Measurements from ENCODE around the gene MYOCOS. TPM values are rescaled to one million over a fixed set of nuclear protein-coding genes. Genes with fewer than 3 reads are reported as not detected.
"Not testable (repeated sequence)": the region's sequence is repeated elsewhere in the genome, so short reads cannot be mapped to it uniquely, and the experiment has no call there.

Gene MYOCOS
- total and polyA plus RNA-seq, 2 donors (not counting 3 experiments of a cell fraction or from before 2014, with no cell fraction given) = not detected

- Histone ChIP-seq H4K20me1 (replicated peaks; ENCODE audit: control insufficient read depth, extremely low read depth, insufficient read depth, low read length) (no peaks in the 10 kb centered on the region), H3K4me3 (replicated peaks in 1 of 3; ENCODE audit: insufficient read depth in 1 of 3, low read depth in 1 of 3, low read length in 3 of 3) (no peak overlapping the region), H2AFZ (ENCODE audit: low read depth, low read length) (no peak overlapping the region), H3K9ac (replicated peaks; ENCODE audit: extremely low read depth, insufficient read depth, low read length) (no peak overlapping the region), H3K9me3 (replicated peaks; ENCODE audit: control insufficient read depth, insufficient read depth, low read length) (no peaks in the 10 kb centered on the region), H3K36me3 (ENCODE audit: control insufficient read depth in 2 of 2, extremely low read depth in 1 of 2, insufficient read depth in 2 of 2, low read length in 2 of 2) (no peaks in the 10 kb centered on the region), H3K27me3 (ENCODE audit: control insufficient read depth in 2 of 2, insufficient read depth in 2 of 2, low read length in 2 of 2) (no peaks in the 10 kb centered on the region), H3K79me2 (ENCODE audit: control insufficient read depth, insufficient read depth, low read length) (no peaks in the 10 kb centered on the region), H3K27ac (ENCODE audit: insufficient read depth, low read depth, low read length) (no peak overlapping the region), H3K4me2 (ENCODE audit: insufficient read depth, low read length) (no peak overlapping the region), H3K9me1 (replicated peaks; ENCODE audit: control insufficient read depth, extremely low read depth, insufficient read depth, low read length) (no peaks in the 10 kb centered on the region), H3K4me1 (ENCODE audit: control insufficient read depth, extremely low read depth, insufficient read depth, low read length) (no peaks in the 10 kb centered on the region)
- dilution Hi-C loops (cut with MboI; ENCODE audit: extremely low pct_ligation_motif_present, low sequenced_read_pairs) (no loop called here), intact Hi-C loops (cut with micrococcal nuclease) (no loop called here)
- CTCF ChIA-PET = interaction anchor here (0.7 kb wide), 1 partner anchor 49 kb away, joined by 3 read pairs; no protein-coding TSS in a partner anchor
- TF ChIP-seq CTCF (IDR thresholded peaks at IDR 0.05; ENCODE audit: extremely low read depth in 1 of 2, insufficient read depth in 1 of 2, low read depth in 1 of 2, low read length in 2 of 2) = no peak
- no peak for TF ChIP-seq FOS (IDR thresholded peaks at IDR 0.05; ENCODE audit: borderline replicate concordance, insufficient read depth, low read length)
- no peak for TF ChIP-seq POLR2A (IDR thresholded peaks at IDR 0.05; ENCODE audit: low read depth, low read length)
- no peak for TF ChIP-seq EZH2 (IDR thresholded peaks at IDR 0.05; ENCODE audit: borderline replicate concordance, low read depth, low read length, severe bottlenecking)
- TF ChIP-seq POLR2AphosphoS5 (IDR thresholded peaks at IDR 0.05; ENCODE audit: insufficient read depth, low read depth, low read length) = no peak
- TF ChIP-seq JUN (IDR thresholded peaks at IDR 0.05; ENCODE audit: borderline replicate concordance, insufficient read depth, insufficient read length, low read depth) = no peak
- TF ChIP-seq GATA2 (IDR thresholded peaks at IDR 0.05; ENCODE audit: insufficient read depth, insufficient read length, low read depth, low read length) = no peak
- no peak for TF ChIP-seq MYC (IDR thresholded peaks at IDR 0.05; ENCODE audit: low read depth, low read length)
- TF ChIP-seq, protein P1, sequence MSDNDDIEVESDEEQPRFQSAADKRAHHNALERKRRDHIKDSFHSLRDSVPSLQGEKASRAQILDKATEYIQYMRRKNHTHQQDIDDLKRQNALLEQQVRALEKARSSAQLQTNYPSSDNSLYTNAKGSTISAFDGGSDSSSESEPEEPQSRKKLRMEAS (IDR thresholded peaks at IDR 0.05; ENCODE audit: insufficient read depth, insufficient read length) = no peak
- POLR2A ChIA-PET = no interaction called here
- DNase-seq (ENCODE audit: low read depth, low spot score) (no peak), FAIRE-seq (no peak)
- BruUV-seq (replicated peaks) = no TSS peak
Observed at GRCh38 chr1:171613282-171613681, 8.8 kb upstream of the MYOCOS start.

DNA sequence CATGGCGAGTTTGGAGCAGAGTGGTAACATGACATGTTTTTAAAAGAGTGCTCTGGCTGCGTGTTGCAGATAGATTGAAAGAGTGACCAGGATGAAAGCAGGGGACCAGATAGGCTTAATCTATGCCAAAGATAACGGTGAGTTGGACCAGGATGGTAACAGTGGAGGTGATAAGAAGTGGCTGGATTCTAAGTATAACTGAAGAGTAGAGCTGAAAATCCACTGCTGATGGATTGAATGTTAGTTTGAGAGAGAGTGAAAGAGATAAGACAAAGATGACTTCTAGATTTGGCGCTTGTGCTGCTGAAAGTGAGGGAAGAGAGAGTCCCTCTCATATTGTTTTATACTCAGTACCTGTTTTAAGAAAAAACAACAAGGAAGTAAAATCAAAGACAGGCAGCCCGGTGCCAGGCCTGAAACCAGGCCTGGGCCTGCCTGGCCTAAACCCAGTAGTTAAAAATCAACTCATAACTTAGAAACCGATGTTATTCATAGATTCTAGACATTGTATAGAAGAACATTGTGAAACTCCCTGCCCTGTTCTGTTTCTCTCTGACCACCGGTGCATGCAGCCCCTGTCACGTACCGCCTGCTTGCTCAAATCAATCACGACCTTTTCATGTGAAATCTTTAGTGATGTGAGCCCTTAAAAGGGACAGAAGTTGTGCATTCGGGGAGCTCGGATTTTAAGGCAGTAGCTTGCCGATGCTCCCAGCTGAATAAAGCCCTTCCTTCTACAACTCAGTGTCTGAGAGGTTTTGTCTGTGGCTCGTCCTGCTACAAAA is 6.7 kb upstream of the MYOCOS start:
- H3K9me3 ChIP-seq (replicated peaks; ENCODE audit: control insufficient read depth, insufficient read depth, low read length); DNase-seq (ENCODE audit: low read depth, low spot score); BruUV-seq (replicated peaks); dilution Hi-C loops (cut with MboI; ENCODE audit: extremely low pct_ligation_motif_present, low sequenced_read_pairs); H3K4me2 ChIP-seq (ENCODE audit: insufficient read depth, low read length); H4K20me1 ChIP-seq (replicated peaks; ENCODE audit: control insufficient read depth, extremely low read depth, insufficient read depth, low read length); H3K4me1 ChIP-seq (ENCODE audit: control insufficient read depth, extremely low read depth, insufficient read depth, low read length); H3K27me3 ChIP-seq (ENCODE audit: control insufficient read depth in 2 of 2, insufficient read depth in 2 of 2, low read length in 2 of 2); H3K4me3 ChIP-seq (replicated peaks in 1 of 3; ENCODE audit: insufficient read depth in 1 of 3, low read depth in 1 of 3, low read length in 3 of 3); H3K9ac ChIP-seq (replicated peaks; ENCODE audit: extremely low read depth, insufficient read depth, low read length); FAIRE-seq; H2AFZ ChIP-seq (ENCODE audit: low read depth, low read length); H3K79me2 ChIP-seq (ENCODE audit: control insufficient read depth, insufficient read depth, low read length); intact Hi-C loops (cut with micrococcal nuclease); CTCF ChIA-PET; H3K27ac ChIP-seq (ENCODE audit: insufficient read depth, low read depth, low read length); H3K36me3 ChIP-seq (ENCODE audit: control insufficient read depth in 2 of 2, extremely low read depth in 1 of 2, insufficient read depth in 2 of 2, low read length in 2 of 2); H3K9me1 ChIP-seq (replicated peaks; ENCODE audit: control insufficient read depth, extremely low read depth, insufficient read depth, low read length); POLR2A ChIA-PET: not testable (repeated sequence)
